Activated CD4-positive, alpha-beta T cell treated with anti-CD3 and anti-CD28 coated beads, Interleukin-2, amount 10 ng/mL, durations not matched to agents 24 days and 14 days (primary cell): Measurements from ENCODE around the gene UNC5CL. TPM values are rescaled to one million over a fixed set of nuclear protein-coding genes. Genes with fewer than 3 reads are reported as not detected.

Experiments
- DNase-seq: peaks from one replicate; pipeline ENCODE4 v3.0.0; 2022
- H3K27ac Mint-ChIP-seq: one replicate; pipeline ENCODE4 v1.8.0; 2022; ENCODE audit warnings: mild to moderate bottlenecking, mixed read lengths
- H3K27me3 Mint-ChIP-seq: one replicate; pipeline ENCODE4 v1.8.0; 2022; ENCODE audit warnings: mixed read lengths
- H3K36me3 Mint-ChIP-seq: one replicate; pipeline ENCODE4 v1.8.0; 2022; ENCODE audit warnings: low read depth, mild to moderate bottlenecking, mixed read lengths
- H3K4me1 Mint-ChIP-seq: one replicate; pipeline ENCODE4 v1.8.0; 2021; ENCODE audit warnings: mixed read lengths
- H3K4me3 Mint-ChIP-seq: one replicate; pipeline ENCODE4 v1.8.0; 2022; ENCODE audit warnings: mild to moderate bottlenecking, moderate library complexity, mixed read lengths
- H3K9me3 Mint-ChIP-seq: one replicate; pipeline ENCODE4 v1.8.0; 2021; ENCODE audit warnings: mixed read lengths
- intact Hi-C: fragments of 100-400 bp; cut with micrococcal nuclease; formaldehyde crosslinking; loops from one replicate; pipeline ENCODE4 v1.15.1; 2023
- total RNA-seq: library from RNA; stranded (reverse); gene quantifications from 2 replicates; pipeline ENCODE4 v1.2.3, GENCODE V29; 2022

The UNC5CL gene
- 0.88 and 1.2 TPM in 2 replicates for total RNA-seq

GRCh38 chr6:41039060-41039998 lies at the start of gene UNC5CL:
TSS of gene UNC5CL (minus strand) at chr6:41039221. CDS start at chr6:41035074, 4,147 bp downstream.
- DNase-seq = peak; percentile 90
- intact Hi-C loops = loop anchor here (1.0 kb wide), 1 partner anchor 11 kb away; no protein-coding TSS in a partner anchor
- H3K4me1 Mint-ChIP-seq = peaks cover 12% of the 10 kb centered on the region
- no peaks in the 10 kb centered on the region for H3K27me3 Mint-ChIP-seq
- no peak within 1 kb of the TSS for H3K4me3 Mint-ChIP-seq
- no peaks in the 10 kb centered on the region for H3K36me3 Mint-ChIP-seq
- H3K9me3 Mint-ChIP-seq = no peaks in the 10 kb centered on the region
- H3K27ac Mint-ChIP-seq = no peak within 1 kb of the TSS

- Mint-ChIP-seq H3K27ac (no peak overlapping the region), H3K9me3 (no peaks in the 10 kb centered on the region), H3K4me1 (peaks cover 9% of the 10 kb centered on the region), H3K27me3 (no peaks in the 10 kb centered on the region), H3K4me3 (no peak overlapping the region), H3K36me3 (peaks cover 66% of the 10 kb centered on the region)
- intact Hi-C loops = no loop called here
- no peak for DNase-seq
These were observed 49.4 kb upstream of the UNC5CL start for GRCh38 chr6:41088451-41088850.

- Mint-ChIP-seq H3K9me3 (no peaks in the 10 kb centered on the region), H3K27me3 (no peaks in the 10 kb centered on the region), H3K36me3 (peaks cover 72% of the 10 kb centered on the region), H3K4me3 (no peak overlapping the region), H3K4me1 (peaks cover 23% of the 10 kb centered on the region), H3K27ac (no peak overlapping the region)
- intact Hi-C loops = no loop called here
- DNase-seq = no peak
These were observed 46.2 kb upstream of the UNC5CL start for GRCh38 chr6:41085182-41085581.

GRCh38 chr6:41083072-41083471 lies 44.1 kb upstream of the UNC5CL start:
- Mint-ChIP-seq H3K4me3 (no peak overlapping the region), H3K9me3 (no peaks in the 10 kb centered on the region), H3K27me3 (no peaks in the 10 kb centered on the region), H3K36me3 (peaks cover 71% of the 10 kb centered on the region), H3K27ac (no peak overlapping the region), H3K4me1 (peaks cover 32% of the 10 kb centered on the region)
- DNase-seq = no peak
- intact Hi-C loops = no loop called here

GRCh38 chr6:41080621-41081020 lies 41.6 kb upstream of the UNC5CL start:
- peaks cover 43% of the 10 kb centered on the region for H3K4me1 Mint-ChIP-seq
- peak overlapping the region; percentile 77 for H3K27ac Mint-ChIP-seq
- intact Hi-C loops = no loop called here
- peaks cover 65% of the 10 kb centered on the region for H3K36me3 Mint-ChIP-seq
- peak; percentile 77 for DNase-seq
- peak overlapping the region; percentile 78 for H3K4me3 Mint-ChIP-seq
- no peaks in the 10 kb centered on the region for H3K27me3 Mint-ChIP-seq
- H3K9me3 Mint-ChIP-seq = no peaks in the 10 kb centered on the region

GRCh38 chr6:41079080-41079479 lies 40.1 kb upstream of the UNC5CL start:
- H3K9me3 Mint-ChIP-seq = no peaks in the 10 kb centered on the region
- no peaks in the 10 kb centered on the region for H3K27me3 Mint-ChIP-seq
- peak overlapping the region; percentile 17 for H3K27ac Mint-ChIP-seq
- DNase-seq = no peak
- intact Hi-C loops = loop anchor here (10.0 kb wide), 3 partner anchors 656 to 1964 kb away; partner anchors contain the start of genes KCNK5, SAYSD1 and TFEB
- H3K4me1 Mint-ChIP-seq = peaks cover 59% of the 10 kb centered on the region
- peaks cover 69% of the 10 kb centered on the region for H3K36me3 Mint-ChIP-seq
- H3K4me3 Mint-ChIP-seq = no peak overlapping the region

GRCh38 chr6:41078101-41078500 lies 39.1 kb upstream of the UNC5CL start:
- Mint-ChIP-seq H3K36me3 (peaks cover 65% of the 10 kb centered on the region), H3K4me3 (no peak overlapping the region), H3K27ac (no peak overlapping the region), H3K4me1 (peaks cover 54% of the 10 kb centered on the region), H3K9me3 (no peaks in the 10 kb centered on the region), H3K27me3 (no peaks in the 10 kb centered on the region)
- intact Hi-C loops = loop anchor here (10.0 kb wide), 3 partner anchors 657 to 1963 kb away; partner anchors contain the start of genes KCNK5, SAYSD1 and TFEB
- DNase-seq = no peak

GRCh38 chr6:41077536-41077935 lies 38.5 kb upstream of the UNC5CL start:
- no peaks in the 10 kb centered on the region for H3K9me3 Mint-ChIP-seq
- intact Hi-C loops = loop anchor here (10.0 kb wide), 3 partner anchors 657 to 1963 kb away; partner anchors contain the start of genes KCNK5, SAYSD1 and TFEB
- H3K4me3 Mint-ChIP-seq = no peak overlapping the region
- H3K27me3 Mint-ChIP-seq = peaks cover 3% of the 10 kb centered on the region
- DNase-seq = no peak
- H3K36me3 Mint-ChIP-seq = peaks cover 59% of the 10 kb centered on the region
- H3K4me1 Mint-ChIP-seq = peaks cover 56% of the 10 kb centered on the region
- H3K27ac Mint-ChIP-seq = no peak overlapping the region

- peaks cover 51% of the 10 kb centered on the region for H3K36me3 Mint-ChIP-seq
- H3K4me3 Mint-ChIP-seq = peak overlapping the region; percentile 97
- no peak for DNase-seq
- H3K27me3 Mint-ChIP-seq = peaks cover 4% of the 10 kb centered on the region
- intact Hi-C loops = loop anchor here (10.0 kb wide), 3 partner anchors 659 to 1961 kb away; partner anchors contain the start of genes KCNK5, SAYSD1 and TFEB
- peaks cover 57% of the 10 kb centered on the region for H3K4me1 Mint-ChIP-seq
- H3K27ac Mint-ChIP-seq = peak overlapping the region; percentile 54
- no peaks in the 10 kb centered on the region for H3K9me3 Mint-ChIP-seq
These were observed 36.9 kb upstream of the UNC5CL start for GRCh38 chr6:41075651-41076626.

- Mint-ChIP-seq H3K27me3 (peaks cover 4% of the 10 kb centered on the region), H3K4me1 (peaks cover 54% of the 10 kb centered on the region), H3K27ac (peak overlapping the region; percentile 98), H3K4me3 (peak overlapping the region; percentile 97), H3K36me3 (peaks cover 44% of the 10 kb centered on the region), H3K9me3 (no peaks in the 10 kb centered on the region)
- DNase-seq = no peak
- intact Hi-C loops = loop anchor here (5.0 to 10.0 kb wide), 5 partner anchors 107 to 1960 kb away; partner anchors contain the start of genes KCNK5, SAYSD1, TFEB and TOMM6
These were observed 35.8 kb upstream of the UNC5CL start for GRCh38 chr6:41074692-41075436.

GRCh38 chr6:41073968-41074691 lies 35.1 kb upstream of the UNC5CL start:
- Mint-ChIP-seq H3K27me3 (peaks cover 4% of the 10 kb centered on the region), H3K27ac (peak overlapping the region; percentile 98), H3K36me3 (peaks cover 45% of the 10 kb centered on the region), H3K4me3 (peak overlapping the region; percentile 97), H3K9me3 (no peaks in the 10 kb centered on the region), H3K4me1 (peaks cover 59% of the 10 kb centered on the region)
- peak; percentile 71 for DNase-seq
- intact Hi-C loops = loop anchor here (2.0 to 10.0 kb wide), 7 partner anchors 108 to 1959 kb away; partner anchors contain the start of genes BYSL, KCNK5, MED20 and SAYSD1
